Uterus (tissue), 4 donors: ENCODE results near the gene ZNF155. TPM values are rescaled to one million over a fixed set of nuclear protein-coding genes. Genes with fewer than 3 reads are reported as not detected.

ENCODE experiments used
- DNase-seq, 2 donors: peaks; one replicate each; pipeline ENCODE4 v3.0.0-alpha.2; 2019 to 2020
- H3K27ac ChIP-seq, 2 donors: fragments of 200-600 bp; sonication (generic); 1 replicate in 1 of 2; 2 replicates in 1 of 2; pipeline ENCODE4 v1.5.1; 2016 to 2018
- H3K27me3 ChIP-seq, 2 donors: fragments of 200-600 bp; sonication (generic); one replicate each; pipeline ENCODE4 v1.5.1; 2018 to 2019; ENCODE audit warnings: control low read depth in 1 of 2
- H3K36me3 ChIP-seq, 2 donors: fragments of 200-600 bp; sonication (generic); one replicate each; pipeline ENCODE4 v1.5.1; 2019; ENCODE audit warnings: control low read depth in 1 of 2
- H3K4me1 ChIP-seq, 2 donors: fragments of 200-600 bp; sonication (generic); one replicate each; pipeline ENCODE4 v1.5.1; 2018 to 2019; ENCODE audit warnings: control low read depth in 1 of 2
- H3K4me3 ChIP-seq, 2 donors: fragments of 200-600 bp; sonication (generic); 1 replicate in 1 of 2; 2 replicates in 1 of 2; pipeline ENCODE4 v1.5.1; 2018 to 2019; ENCODE audit warnings: mild to moderate bottlenecking in 1 of 2
- H3K9me3 ChIP-seq, 2 donors: fragments of 200-600 bp; sonication (generic); one replicate each; pipeline ENCODE4 v1.5.1; 2019; ENCODE audit warnings: control low read depth in 1 of 2
- CTCF ChIP-seq, 4 experiments: fragments of 200-600 bp in 2 of 4; fragments of 450-650 bp in 2 of 4; sonication (generic) in 2 of 4; IDR thresholded peaks; one replicate each; pipeline ENCODE4 v1.5.1; 2016 to 2019; ENCODE audit warnings: antibody characterized with exemption in 4 of 4, mild to moderate bottlenecking in 2 of 4, moderate library complexity in 1 of 4
- POLR2A ChIP-seq, 2 donors: fragments of 450-650 bp; IDR thresholded peaks; one replicate each; pipeline ENCODE4 v1.6.1; 2016; ENCODE audit warnings: antibody characterized with exemption in 2 of 2, mild to moderate bottlenecking in 1 of 2, moderate library complexity in 1 of 2
- intact Hi-C: fragments of 100-400 bp; cut with DNase I; formaldehyde crosslinking; loops from one replicate; pipeline ENCODE4 v1.15.1; 2023; ENCODE audit warnings: low total_unique reads
- total RNA-seq, 4 donors: library from RNA; depleted of rRNA in 3 of 4; stranded (reverse); fragments of >200 nt in 3 of 4; gene quantifications; one replicate each; pipeline versions ENCODE4 v1.1.0 to v1.2.4, GENCODE V29; 2014 to 2023
- donor health status: DM: yes; HTN: yes; CAD: no.

The ZNF155 gene
- total RNA-seq, 4 donors from 2014 or later, result 6.2 to 51.7 (median 16.3) TPM

GRCh38 chr19:44003461-44004009 is 19.5 kb downstream of the ZNF155 start:
- intact Hi-C loops, result no loop called here
- H3K4me1 ChIP-seq, result peaks cover 0 to 5% of the 10 kb centered on the region in 2 donors
- H3K27me3 ChIP-seq, result no peaks in the 10 kb centered on the region
- H3K27ac ChIP-seq, result peak overlapping the region in 1 of 2 donors; percentile 34
- H3K36me3 ChIP-seq, result no peaks in the 10 kb centered on the region
- no peak for DNase-seq
- TF ChIP-seq POLR2A (IDR thresholded peaks at IDR 0.05), result no peak
- no peak for TF ChIP-seq CTCF (IDR thresholded peaks at IDR 0.05)
- peaks cover 0 to 27% of the 10 kb centered on the region in 2 donors for H3K9me3 ChIP-seq
- peak overlapping the region; percentile 60 to 73 for H3K4me3 ChIP-seq

GRCh38 chr19:44005973-44006372 is 22.0 kb downstream of the ZNF155 start:
- H3K36me3 ChIP-seq, result peaks cover 0 to 6% of the 10 kb centered on the region in 2 donors
- no peak for DNase-seq
- no peaks in the 10 kb centered on the region for H3K27me3 ChIP-seq
- H3K4me3 ChIP-seq, result no peak overlapping the region
- peaks cover 0 to 5% of the 10 kb centered on the region in 2 donors for H3K4me1 ChIP-seq
- TF ChIP-seq POLR2A (IDR thresholded peaks at IDR 0.05) (no peak), CTCF (IDR thresholded peaks at IDR 0.05) (no peak)
- intact Hi-C loops, result no loop called here
- H3K9me3 ChIP-seq, result peaks cover 3 to 52% of the 10 kb centered on the region in 2 donors
- no peak overlapping the region for H3K27ac ChIP-seq

- TF ChIP-seq POLR2A (IDR thresholded peaks at IDR 0.05) (no peak), CTCF (IDR thresholded peaks at IDR 0.05) (no peak)
- peaks cover 0 to 6% of the 10 kb centered on the region in 2 donors for H3K36me3 ChIP-seq
- no peak overlapping the region for H3K27ac ChIP-seq
- peaks cover 3 to 66% of the 10 kb centered on the region in 2 donors for H3K9me3 ChIP-seq
- H3K4me1 ChIP-seq, result peaks cover 0 to 5% of the 10 kb centered on the region in 2 donors
- H3K27me3 ChIP-seq, result no peaks in the 10 kb centered on the region
- DNase-seq, result no peak
- intact Hi-C loops, result no loop called here
- no peak overlapping the region for H3K4me3 ChIP-seq
Measured at GRCh38 chr19:44007473-44007872, 23.5 kb downstream of the ZNF155 start.

GRCh38 chr19:44010468-44010867 is 26.5 kb downstream of the ZNF155 start:
- H3K27me3 ChIP-seq, result no peaks in the 10 kb centered on the region
- H3K27ac ChIP-seq, result no peak overlapping the region
- H3K9me3 ChIP-seq, result peaks cover 3 to 73% of the 10 kb centered on the region in 2 donors
- H3K4me1 ChIP-seq, result no peaks in the 10 kb centered on the region
- H3K36me3 ChIP-seq, result peaks cover 0 to 6% of the 10 kb centered on the region in 2 donors
- DNase-seq, result no peak
- no peak overlapping the region for H3K4me3 ChIP-seq
- intact Hi-C loops, result no loop called here
- no peak for TF ChIP-seq POLR2A (IDR thresholded peaks at IDR 0.05)
- no peak for TF ChIP-seq CTCF (IDR thresholded peaks at IDR 0.05)

- Histone ChIP-seq H3K36me3 (no peaks in the 10 kb centered on the region), H3K9me3 (no peaks in the 10 kb centered on the region), H3K27ac (no peak overlapping the region), H3K4me3 (no peak overlapping the region), H3K27me3 (no peaks in the 10 kb centered on the region), H3K4me1 (no peaks in the 10 kb centered on the region)
- no peak for TF ChIP-seq CTCF (IDR thresholded peaks at IDR 0.05)
- no peak for TF ChIP-seq POLR2A (IDR thresholded peaks at IDR 0.05)
- intact Hi-C loops, result no loop called here
- no peak for DNase-seq
Measured at GRCh38 chr19:44019498-44019897, 35.5 kb downstream of the ZNF155 start.
